HG02763 (cell line): ENCODE results near the gene CSF1.
"Not testable (repeated sequence)": the region's sequence is repeated elsewhere in the genome, so short reads cannot be mapped to it uniquely, and the experiment has no call there.

Experiments
- ATAC-seq: cut with Tn5 transposase; IDR thresholded peaks from one replicate; pipeline ENCODE4 v1.9.1; 2021; ENCODE audit warnings: mild to moderate bottlenecking, moderate library complexity; ENCODE audit not compliant: unreplicated experiment

Gene CSF1

GRCh38 chr1:109933856-109934711 lies 23.4 kb downstream of the CSF1 start:
- no peak for ATAC-seq

- ATAC-seq = no peak
Measured at GRCh38 chr1:109935451-109935900, 24.8 kb downstream of the CSF1 start.

- no peak for ATAC-seq
Measured at GRCh38 chr1:109937738-109938137, 27.1 kb downstream of the CSF1 start.

GRCh38 chr1:109938556-109938955 lies 27.9 kb downstream of the CSF1 start:
- no peak for ATAC-seq

- no peak for ATAC-seq
Measured at GRCh38 chr1:109942434-109942833, 31.8 kb downstream of the CSF1 start.

GRCh38 chr1:109944541-109944940 lies 33.9 kb downstream of the CSF1 start:
- no peak for ATAC-seq

- no peak for ATAC-seq
Measured at GRCh38 chr1:109946511-109946910, 35.9 kb downstream of the CSF1 start.

- no peak for ATAC-seq
Measured at GRCh38 chr1:109947582-109948284, 37.1 kb downstream of the CSF1 start.

- no peak for ATAC-seq
Measured at GRCh38 chr1:109948285-109948630, 37.6 kb downstream of the CSF1 start.

GRCh38 chr1:109950038-109950437 lies 39.4 kb downstream of the CSF1 start:
- no peak for ATAC-seq

- no peak for ATAC-seq
Measured at GRCh38 chr1:109950509-109950908, 39.9 kb downstream of the CSF1 start.

GRCh38 chr1:109951501-109951900 lies 40.9 kb downstream of the CSF1 start:
- ATAC-seq = not testable (repeated sequence)

- ATAC-seq = no peak
Measured at GRCh38 chr1:109954041-109954512, 43.4 kb downstream of the CSF1 start.

GRCh38 chr1:109959632-109959973 lies 49.0 kb downstream of the CSF1 start:
- no peak for ATAC-seq

- ATAC-seq = no peak
Measured at GRCh38 chr1:109959974-109960744, 49.5 kb downstream of the CSF1 start.

GRCh38 chr1:109960745-109961094 lies 50.1 kb downstream of the CSF1 start:
- no peak for ATAC-seq

GRCh38 chr1:109963864-109964263 lies 53.2 kb downstream of the CSF1 start:
- ATAC-seq = no peak

GRCh38 chr1:109969146-109969829 lies 58.6 kb downstream of the CSF1 start:
- ATAC-seq = no peak

GRCh38 chr1:109969907-109970306 lies 59.3 kb downstream of the CSF1 start:
- no peak for ATAC-seq

- no peak for ATAC-seq
Measured at GRCh38 chr1:109971559-109971958, 60.9 kb downstream of the CSF1 start.

- ATAC-seq = no peak
Measured at GRCh38 chr1:109974191-109974590, 63.5 kb downstream of the CSF1 start.
